GM21825 (cell line): ENCODE measurements around the gene TRIM7.
"Not testable (repeated sequence)": the region's sequence is repeated elsewhere in the genome, so short reads cannot be mapped to it uniquely, and the experiment has no call there.

Experiments used
- ATAC-seq: cut with Tn5 transposase; IDR thresholded peaks from one replicate; pipeline ENCODE4 v1.9.1; 2021; ENCODE audit warnings: mild to moderate bottlenecking, moderate library complexity; ENCODE audit not compliant: unreplicated experiment

TRIM7 gene

DNA sequence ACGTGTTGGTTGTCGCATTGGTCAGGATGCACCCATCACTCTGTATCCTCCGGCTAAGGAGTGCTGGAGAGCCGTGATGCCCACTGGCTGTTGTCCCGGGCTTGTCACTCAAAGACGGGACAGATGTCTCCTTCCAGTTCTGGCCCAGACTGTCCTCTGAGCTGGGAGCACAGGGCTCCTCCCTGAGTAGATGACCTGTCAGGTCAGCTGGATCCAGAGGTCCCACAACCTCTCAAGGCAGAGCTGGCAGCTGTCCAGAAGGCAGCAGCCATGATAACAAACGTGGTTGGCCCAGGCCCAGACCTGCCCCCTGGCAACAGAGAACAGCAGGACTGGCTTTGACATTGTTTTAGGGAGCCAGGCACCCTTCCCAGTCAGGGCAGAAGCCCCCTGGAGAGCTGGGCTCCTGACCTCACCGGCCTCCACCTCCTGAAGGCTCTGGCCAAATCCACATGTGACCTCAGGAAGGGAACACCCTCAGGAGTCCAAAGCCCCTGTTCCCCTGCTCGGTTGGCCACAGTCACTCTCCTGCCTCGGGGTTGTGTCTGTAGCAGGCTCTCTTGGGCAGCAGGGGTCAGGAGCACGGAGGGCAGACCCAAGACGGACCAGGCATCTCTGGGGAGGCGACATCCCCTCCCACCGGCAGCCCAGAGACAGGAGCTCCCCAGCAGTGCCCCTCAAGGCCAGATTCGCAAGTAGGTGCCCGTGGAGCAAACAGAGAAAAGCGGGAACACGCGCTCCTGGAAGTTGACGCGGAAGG is 10.3 kb downstream of the TRIM7 start:
- no peak for ATAC-seq

DNA sequence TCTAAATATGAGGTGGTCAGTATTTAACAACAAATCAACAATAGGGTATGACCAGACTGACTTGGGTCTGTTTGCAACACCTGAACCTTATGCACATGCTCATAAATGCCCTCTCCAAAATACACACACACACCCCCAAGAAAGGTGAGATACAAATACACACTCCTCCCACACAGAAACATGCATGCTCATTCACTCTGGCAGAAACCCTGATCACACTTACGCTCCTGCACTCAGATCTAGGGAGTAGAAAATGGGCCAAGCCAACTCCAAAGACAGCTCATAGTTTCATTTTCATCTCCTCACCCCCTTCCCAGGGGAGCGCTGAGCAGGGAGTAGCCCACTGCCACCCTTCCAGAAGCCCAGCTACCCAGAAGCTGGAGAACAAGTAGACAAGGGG is 11.3 kb downstream of the TRIM7 start:
- no peak for ATAC-seq

DNA sequence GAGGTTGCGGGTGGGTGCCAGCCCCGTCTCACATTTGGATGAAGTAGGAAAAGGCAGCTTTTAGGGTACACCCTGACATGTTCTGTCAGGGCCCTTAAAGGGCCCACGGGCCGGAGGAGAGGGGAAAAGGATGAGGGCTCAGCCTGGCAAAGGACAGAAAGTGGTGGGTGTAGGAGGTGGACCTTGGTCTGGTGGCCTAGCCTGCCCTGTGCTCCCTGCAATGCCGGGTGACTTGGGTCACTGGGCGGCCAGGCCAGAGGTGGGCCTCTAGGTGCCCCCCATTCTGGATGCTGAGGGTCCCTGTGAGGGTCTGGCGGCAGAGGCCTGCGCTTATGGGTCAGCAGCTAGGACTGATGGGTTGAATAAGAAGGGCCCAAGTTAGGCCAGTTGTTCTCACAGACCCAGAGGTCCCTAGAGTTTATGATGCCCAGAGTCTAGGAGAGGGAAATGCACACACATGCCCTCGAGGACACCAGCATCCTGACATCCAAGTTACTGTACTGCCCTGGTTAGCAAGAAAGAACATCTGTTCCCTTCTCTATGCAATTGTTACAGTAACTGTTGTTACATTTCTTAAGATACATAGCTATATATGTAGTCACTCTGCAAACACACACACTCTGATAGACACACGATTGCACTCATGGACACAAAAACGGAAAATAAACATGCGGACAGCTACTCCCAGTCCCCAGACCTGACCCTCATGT is 12.5 kb downstream of the TRIM7 start:
- no peak for ATAC-seq

- peak; percentile 50 for ATAC-seq
These were observed 13.3 kb downstream of the TRIM7 start for GRCh38 chr5:181191526-181192336.

DNA sequence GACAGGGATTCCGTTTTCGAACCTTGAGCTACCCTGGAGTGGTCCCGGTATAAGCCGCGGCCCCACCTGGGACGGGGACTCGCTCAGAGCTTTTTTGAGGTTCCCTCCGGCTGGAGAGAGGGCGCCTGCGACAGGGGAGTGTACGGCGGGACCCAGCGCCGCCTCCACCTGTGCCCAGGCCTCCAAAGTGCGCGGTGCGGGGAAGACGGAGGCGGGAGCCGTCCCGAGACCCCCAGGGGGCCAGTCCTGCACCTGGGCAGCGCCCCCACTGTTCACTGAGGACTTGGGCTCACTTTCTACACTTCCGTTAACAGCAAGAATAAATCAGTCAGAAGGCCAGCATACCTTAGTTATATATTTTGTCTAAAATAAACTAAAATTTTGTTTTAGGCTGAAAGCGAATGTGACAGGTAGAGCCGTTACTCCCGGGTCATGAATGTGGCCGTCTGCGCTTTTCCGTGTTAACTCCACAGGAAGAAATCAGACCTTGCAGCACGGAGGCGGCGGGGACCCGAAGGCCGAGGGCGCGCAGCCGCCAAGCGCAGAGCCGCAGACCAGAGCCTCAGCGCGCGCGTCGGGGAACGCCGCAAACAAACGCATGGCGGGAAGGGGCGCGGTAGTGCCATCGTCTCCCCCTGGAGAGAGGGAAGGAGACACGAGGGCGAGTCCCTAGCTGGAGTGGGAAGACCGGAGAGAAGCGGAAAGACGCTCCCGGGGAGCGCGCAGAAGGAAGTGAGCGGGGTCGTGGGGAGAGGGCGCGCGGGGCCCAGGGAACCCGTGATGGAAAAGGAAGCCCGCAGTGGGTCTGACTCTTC is 14.1 kb downstream of the TRIM7 start:
- peak; percentile 4 for ATAC-seq

- ATAC-seq: no peak
These were observed 14.9 kb downstream of the TRIM7 start for GRCh38 chr5:181189962-181190710.

DNA sequence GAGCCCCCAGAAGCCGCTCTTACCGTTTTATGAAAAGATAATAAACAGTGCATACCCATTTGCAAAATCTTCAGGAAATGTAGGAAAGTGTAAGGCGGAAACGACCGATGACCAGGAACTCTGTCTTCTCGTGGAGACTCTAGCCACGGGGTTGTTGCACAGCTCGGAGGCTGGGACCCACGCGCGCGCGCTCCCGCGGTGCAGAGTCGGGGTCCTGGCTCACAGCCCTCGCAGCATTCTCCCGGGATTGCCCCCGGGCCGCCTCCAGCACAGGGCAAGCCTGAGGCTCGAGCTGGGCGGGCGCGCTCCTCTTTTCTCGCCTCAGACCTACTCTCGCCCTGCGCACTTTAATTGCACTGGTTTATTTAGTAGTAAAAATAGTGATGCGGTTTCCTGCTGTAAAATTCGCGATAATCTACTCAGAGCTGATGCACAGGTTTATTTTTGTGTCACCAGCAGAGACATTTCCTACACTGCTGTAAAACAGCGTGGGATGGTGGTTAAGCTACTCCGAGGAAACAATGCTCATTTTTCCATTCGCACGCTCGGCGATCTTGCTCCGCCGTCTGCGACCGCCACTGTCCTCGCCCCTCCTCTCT is 15.5 kb downstream of the TRIM7 start:
- ATAC-seq: no peak

DNA sequence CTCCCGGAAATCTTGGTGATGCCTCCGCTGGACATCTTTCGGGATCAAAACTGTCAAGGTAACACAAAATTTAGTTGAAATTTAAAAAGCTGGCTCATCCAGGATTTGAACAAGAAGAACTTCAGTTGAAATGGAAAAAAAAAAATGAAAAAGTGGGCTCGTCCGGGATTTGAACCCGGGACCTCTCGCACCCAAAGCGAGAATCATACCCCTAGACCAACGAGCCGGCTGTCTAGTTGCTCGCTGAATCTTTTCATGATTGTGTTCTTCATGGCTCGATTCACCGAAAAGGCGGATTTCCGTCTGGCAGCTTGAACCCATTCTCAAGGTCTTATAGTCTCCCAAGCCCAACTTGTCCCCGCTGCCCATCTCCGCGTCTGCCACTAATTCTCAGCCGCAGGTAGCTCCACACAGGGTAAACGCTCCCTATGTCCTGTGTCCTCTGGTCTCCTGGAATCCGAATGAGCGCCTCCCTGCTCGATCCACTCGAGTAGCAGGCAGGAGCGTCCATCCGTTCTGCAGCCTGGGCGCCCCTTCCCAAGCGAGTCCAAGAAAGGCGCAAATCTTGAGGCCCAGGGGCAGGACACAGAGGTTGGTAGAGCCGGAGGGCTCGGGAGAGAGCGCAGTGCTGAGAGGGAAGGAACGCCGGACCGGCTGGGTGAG is 16.2 kb downstream of the TRIM7 start:
- ATAC-seq: no peak

DNA sequence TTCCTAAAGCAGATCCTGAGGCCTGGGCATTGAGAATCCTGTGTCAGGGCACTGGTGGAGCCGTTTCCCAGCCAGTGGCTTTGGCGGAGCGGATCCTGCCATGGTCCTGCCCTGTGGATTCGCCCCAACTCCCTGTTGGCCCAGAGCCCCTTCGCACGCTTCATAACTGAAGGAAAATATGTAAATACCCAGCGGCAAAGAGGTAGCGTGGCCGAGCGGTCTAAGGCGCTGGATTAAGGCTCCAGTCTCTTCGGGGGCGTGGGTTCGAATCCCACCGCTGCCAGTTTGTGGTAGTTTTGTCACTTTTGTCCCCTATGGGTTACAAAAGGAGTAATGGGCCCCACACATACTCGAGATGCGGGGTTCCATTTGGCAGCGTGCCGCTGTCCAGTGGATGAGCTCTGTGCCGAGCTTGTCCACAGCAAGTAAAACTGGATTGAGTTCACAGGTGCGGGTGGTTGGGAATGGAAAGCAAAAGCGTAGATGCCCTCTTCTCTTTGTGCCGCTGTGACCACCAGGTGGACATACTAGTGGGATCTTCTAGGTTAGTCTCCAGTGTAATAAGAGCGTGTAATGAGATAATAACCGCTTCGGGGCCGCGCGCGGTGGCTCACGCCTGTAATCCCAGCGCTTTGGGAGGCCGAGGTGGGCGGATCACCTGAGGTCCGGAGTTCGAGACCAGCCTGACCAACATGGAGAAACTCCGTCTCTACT is 17.3 kb downstream of the TRIM7 start:
- ATAC-seq: no peak

GRCh38 chr5:181186986-181187499 is 18.0 kb downstream of the TRIM7 start:
- ATAC-seq: no peak

DNA sequence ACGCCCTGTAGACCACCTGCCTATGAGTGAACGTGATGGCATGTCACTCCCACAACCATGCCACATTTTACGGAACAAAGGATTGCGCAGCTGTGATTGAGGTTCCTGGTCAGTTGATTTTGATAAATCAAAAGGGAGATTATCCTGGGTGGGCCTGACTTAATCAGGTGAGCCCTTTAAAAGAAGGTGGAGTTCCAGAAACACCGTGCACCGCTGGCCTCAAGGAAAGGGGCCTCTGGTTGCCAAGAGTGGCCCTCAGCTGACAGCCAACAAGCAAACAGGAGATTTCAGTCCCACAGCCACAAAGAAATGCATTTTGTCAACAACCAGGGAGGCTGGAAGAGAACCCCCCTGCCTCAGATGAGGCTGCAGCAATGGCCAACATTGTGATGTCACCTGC is 19.0 kb downstream of the TRIM7 start:
- no peak for ATAC-seq

DNA sequence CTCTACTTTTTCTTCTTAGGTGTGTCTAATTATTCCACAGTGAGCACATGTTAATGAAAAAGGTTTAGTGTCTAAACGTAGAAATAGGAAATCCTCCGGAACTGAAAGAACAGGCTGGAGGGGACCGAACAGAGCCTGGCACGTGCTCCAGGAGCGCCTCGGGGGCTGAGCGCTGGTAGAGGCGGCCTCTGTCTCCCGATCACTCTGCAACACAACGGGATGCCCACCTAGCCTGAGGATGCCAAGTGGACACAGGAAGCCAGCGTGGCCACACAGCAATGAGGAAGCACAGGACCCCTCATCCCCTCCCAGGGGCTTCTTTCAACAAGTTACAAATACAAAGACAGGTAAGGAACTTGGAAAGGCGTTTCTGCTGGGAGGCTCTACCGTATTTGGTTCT is 19.4 kb downstream of the TRIM7 start:
- no peak for ATAC-seq

- ATAC-seq: no peak
These were observed 20.2 kb downstream of the TRIM7 start for GRCh38 chr5:181184845-181185216.

DNA sequence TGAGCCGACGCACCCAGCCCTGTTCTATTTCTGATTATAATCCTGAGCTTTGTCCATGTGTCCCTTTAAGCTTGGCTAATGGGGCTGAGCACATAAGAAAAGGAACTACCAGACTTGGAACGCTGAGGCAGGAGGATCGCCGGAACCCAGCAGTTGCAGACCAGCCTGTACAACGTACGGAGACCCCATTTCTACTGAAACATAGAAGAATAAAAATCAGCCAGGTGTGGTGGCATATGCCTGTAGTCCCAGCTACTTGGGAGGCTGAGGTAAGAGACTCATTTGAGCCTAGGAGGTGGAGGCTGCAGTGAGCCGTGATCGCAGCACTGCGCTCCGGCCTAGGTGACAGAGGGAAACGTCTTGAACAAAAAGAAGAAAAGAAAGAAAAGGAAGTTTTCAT is 22.3 kb downstream of the TRIM7 start:
- no peak for ATAC-seq

- ATAC-seq: peak; percentile 54
These were observed 23.1 kb downstream of the TRIM7 start for GRCh38 chr5:181181650-181182565.

- not testable (repeated sequence) for ATAC-seq
These were observed 27.4 kb downstream of the TRIM7 start for GRCh38 chr5:181177559-181177958.

DNA sequence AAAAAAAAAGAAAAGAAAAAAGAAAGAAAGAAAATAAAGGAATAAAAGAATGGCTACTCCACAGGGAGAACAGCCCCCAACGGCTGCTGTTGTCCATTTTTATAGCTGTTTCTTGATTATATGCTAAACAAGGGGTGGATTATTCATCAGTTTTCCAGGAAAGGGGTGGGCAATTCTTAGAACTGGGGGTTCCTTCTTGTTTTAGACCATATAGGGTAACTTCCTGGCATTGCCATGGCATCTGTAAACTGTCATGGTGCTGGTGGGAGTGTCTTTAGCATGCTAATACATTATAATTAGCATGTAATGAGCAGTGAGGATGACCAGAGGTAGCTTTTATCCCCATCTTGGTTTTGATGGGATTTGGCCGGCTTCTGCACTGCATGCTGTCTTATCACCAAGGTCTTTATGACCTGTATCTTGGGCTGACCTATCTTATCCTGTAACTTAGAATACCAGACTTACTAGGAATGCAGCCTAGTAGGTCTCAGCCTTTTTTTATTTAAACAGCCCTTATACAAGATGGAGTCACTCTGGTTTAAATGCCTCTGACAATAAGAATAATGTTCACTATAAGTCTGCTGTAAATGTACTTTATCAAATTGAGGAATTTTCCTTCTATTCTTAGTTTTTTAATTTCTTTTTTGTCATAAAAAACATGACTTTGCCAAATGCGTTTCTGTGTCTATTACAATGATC is 28.6 kb downstream of the TRIM7 start:
- ATAC-seq: no peak
